Thyroid gland (tissue), 4 donors: ENCODE data around the gene SPG7. TPM values are rescaled to one million over a fixed set of nuclear protein-coding genes. Genes with fewer than 3 reads are reported as not detected.

Experiments used
- DNase-seq, 2 donors: peaks; one replicate each; pipeline ENCODE4 v3.0.0-alpha.2; 2019
- H3K27ac ChIP-seq, 3 donors: fragments of 200-600 bp; sonication (generic); 1 replicate in 2 of 3; 2 replicates in 1 of 3; pipeline ENCODE4 v1.5.1; 2016 to 2019; ENCODE audit warnings: mild to moderate bottlenecking in 1 of 3, moderate library complexity in 1 of 3
- H3K27me3 ChIP-seq: fragments of 200-600 bp; sonication (generic); one replicate; pipeline ENCODE4 v1.5.1; 2019
- H3K36me3 ChIP-seq, 2 donors: fragments of 200-600 bp; sonication (generic); one replicate each; pipeline ENCODE4 v1.5.1; 2016 to 2019
- H3K4me1 ChIP-seq, 2 donors: fragments of 200-600 bp; sonication (generic); one replicate each; pipeline ENCODE4 v1.5.1; 2017 to 2019
- H3K4me3 ChIP-seq, 3 donors: fragments of 200-600 bp; sonication (generic); replicated peaks in 1 of 3; 1 replicate in 2 of 3; 2 replicates in 1 of 3; pipeline ENCODE4 v1.5.1; 2016; ENCODE audit warnings: mild to moderate bottlenecking in 1 of 3
- H3K9me3 ChIP-seq: fragments of 200-600 bp; sonication (generic); one replicate; pipeline ENCODE4 v1.5.1; 2017
- POLR2A ChIP-seq, 2 donors: fragments of 450-650 bp; IDR thresholded peaks; one replicate each; pipeline ENCODE4 v1.6.1; 2017; ENCODE audit warnings: antibody characterized with exemption in 2 of 2, mild to moderate bottlenecking in 2 of 2, moderate library complexity in 1 of 2
- WGBS, 2 donors: methylation state at CpG; one replicate each; pipeline ENCODE4 v1.1.5; 2017; 5-methylcytosine and 5-hydroxymethylcytosine counted together
- intact Hi-C: fragments of 100-400 bp; cut with DNase I; formaldehyde crosslinking; loops from one replicate; pipeline ENCODE4 v1.15.1; 2023
- total RNA-seq, 4 donors: library from RNA; depleted of rRNA; stranded (reverse); fragments of >200 nt; gene quantifications; one replicate each; pipeline ENCODE4 v1.2.3, GENCODE V29; 2016
- TF ChIP-seq, protein P1 (sequence below), 6 experiments: fragments of 200-600 bp in 3 of 6; fragments of 450-650 bp in 3 of 6; sonication (generic) in 3 of 6; IDR thresholded peaks; one replicate each; pipeline ENCODE4 v1.5.1; 2016 to 2019; ENCODE audit warnings: antibody characterized with exemption in 6 of 6, mild to moderate bottlenecking in 2 of 6, inconsistent platforms in 1 of 6, moderate library complexity in 1 of 6

SPG7 gene
- total RNA-seq, 4 donors from 2014 or later = 218 to 392 (median 285) TPM

- H3K27ac ChIP-seq = no peak overlapping the region
- intact Hi-C loops = no loop called here
- no peaks in the 10 kb centered on the region for H3K36me3 ChIP-seq
- no peak for DNase-seq
- WGBS, 2 donors = 93 to 94% methylated on average over 5 of the region's 5 CpGs
- TF ChIP-seq, protein P1, sequence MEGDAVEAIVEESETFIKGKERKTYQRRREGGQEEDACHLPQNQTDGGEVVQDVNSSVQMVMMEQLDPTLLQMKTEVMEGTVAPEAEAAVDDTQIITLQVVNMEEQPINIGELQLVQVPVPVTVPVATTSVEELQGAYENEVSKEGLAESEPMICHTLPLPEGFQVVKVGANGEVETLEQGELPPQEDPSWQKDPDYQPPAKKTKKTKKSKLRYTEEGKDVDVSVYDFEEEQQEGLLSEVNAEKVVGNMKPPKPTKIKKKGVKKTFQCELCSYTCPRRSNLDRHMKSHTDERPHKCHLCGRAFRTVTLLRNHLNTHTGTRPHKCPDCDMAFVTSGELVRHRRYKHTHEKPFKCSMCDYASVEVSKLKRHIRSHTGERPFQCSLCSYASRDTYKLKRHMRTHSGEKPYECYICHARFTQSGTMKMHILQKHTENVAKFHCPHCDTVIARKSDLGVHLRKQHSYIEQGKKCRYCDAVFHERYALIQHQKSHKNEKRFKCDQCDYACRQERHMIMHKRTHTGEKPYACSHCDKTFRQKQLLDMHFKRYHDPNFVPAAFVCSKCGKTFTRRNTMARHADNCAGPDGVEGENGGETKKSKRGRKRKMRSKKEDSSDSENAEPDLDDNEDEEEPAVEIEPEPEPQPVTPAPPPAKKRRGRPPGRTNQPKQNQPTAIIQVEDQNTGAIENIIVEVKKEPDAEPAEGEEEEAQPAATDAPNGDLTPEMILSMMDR (IDR thresholded peaks at IDR 0.05) = no peak
- no peak for TF ChIP-seq POLR2A (IDR thresholded peaks at IDR 0.05)
- H3K27me3 ChIP-seq = no peaks in the 10 kb centered on the region
- H3K4me1 ChIP-seq = peaks cover 12 to 26% of the 10 kb centered on the region in 2 donors
- no peak overlapping the region for H3K4me3 ChIP-seq
- H3K9me3 ChIP-seq = no peaks in the 10 kb centered on the region
Observed at GRCh38 chr16:89466920-89467319, 41.3 kb upstream of the SPG7 start.

- DNase-seq = no peak
- 89 to 93% methylated on average over 7 of the region's 7 CpGs for WGBS, 2 donors
- peaks cover 12 to 26% of the 10 kb centered on the region in 2 donors for H3K4me1 ChIP-seq
- H3K9me3 ChIP-seq = no peaks in the 10 kb centered on the region
- no peak for TF ChIP-seq POLR2A (IDR thresholded peaks at IDR 0.05)
- TF ChIP-seq, protein P1 (IDR thresholded peaks at IDR 0.05) = no peak
- intact Hi-C loops = no loop called here
- no peaks in the 10 kb centered on the region for H3K36me3 ChIP-seq
- no peak overlapping the region for H3K4me3 ChIP-seq
- H3K27ac ChIP-seq = no peak overlapping the region
- H3K27me3 ChIP-seq = no peaks in the 10 kb centered on the region
Observed at GRCh38 chr16:89467382-89467781, 40.8 kb upstream of the SPG7 start.

- Histone ChIP-seq H3K4me1 (peaks cover 15 to 41% of the 10 kb centered on the region in 2 donors), H3K27ac (no peak overlapping the region), H3K9me3 (no peaks in the 10 kb centered on the region), H3K4me3 (no peak overlapping the region), H3K36me3 (no peaks in the 10 kb centered on the region), H3K27me3 (no peaks in the 10 kb centered on the region)
- whole genome bisulfite sequencing, 2 donors = 86 to 92% methylated on average over 2 of the region's 2 CpGs
- intact Hi-C loops = no loop called here
- no peak for TF ChIP-seq POLR2A (IDR thresholded peaks at IDR 0.05)
- DNase-seq = no peak
Observed at GRCh38 chr16:89472711-89473075, 35.5 kb upstream of the SPG7 start.

- no peak overlapping the region for H3K27ac ChIP-seq
- no peak overlapping the region for H3K4me3 ChIP-seq
- no peak for DNase-seq
- H3K36me3 ChIP-seq = no peaks in the 10 kb centered on the region
- no peaks in the 10 kb centered on the region for H3K9me3 ChIP-seq
- H3K4me1 ChIP-seq = peaks cover 12 to 43% of the 10 kb centered on the region in 2 donors
- no peak for TF ChIP-seq POLR2A (IDR thresholded peaks at IDR 0.05)
- TF ChIP-seq, protein P1 (IDR thresholded peaks at IDR 0.05) = no peak
- no peaks in the 10 kb centered on the region for H3K27me3 ChIP-seq
- WGBS, 2 donors = 91 to 93% methylated on average over 7 of the region's 7 CpGs
- intact Hi-C loops = no loop called here
Observed at GRCh38 chr16:89473136-89473712, 35.0 kb upstream of the SPG7 start.

DNA sequence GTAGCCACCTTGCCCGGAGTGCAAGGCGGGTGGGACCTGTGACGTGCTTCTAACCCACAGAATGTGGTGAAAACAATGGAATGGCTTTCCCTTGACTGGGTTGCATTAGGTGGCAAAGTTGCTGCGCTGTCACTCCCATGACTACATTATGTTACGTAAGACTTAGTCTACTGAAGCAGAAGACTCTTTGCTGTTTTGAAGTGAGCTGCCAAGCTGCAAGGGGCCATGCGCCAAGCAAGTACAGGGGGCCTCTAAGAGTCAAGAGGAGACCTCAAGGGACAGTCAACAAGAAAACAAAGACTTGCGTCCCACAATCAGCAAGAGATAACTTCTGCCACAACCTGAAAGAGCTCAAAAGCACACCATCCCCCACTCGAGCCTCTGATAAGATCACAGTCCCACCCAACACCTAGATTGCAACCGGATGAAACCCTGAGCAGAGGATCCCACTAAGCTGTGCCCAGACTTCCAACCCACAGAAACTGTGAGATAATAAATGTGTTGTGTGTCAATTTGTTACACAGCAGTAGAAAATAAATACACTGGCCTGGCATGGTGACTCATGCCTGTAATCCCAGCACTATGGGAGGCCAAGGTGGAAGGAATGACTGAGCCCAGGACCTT is 34.3 kb upstream of the SPG7 start:
- 79 to 86% methylated on average over 9 of the region's 9 CpGs for WGBS, 2 donors
- Histone ChIP-seq H3K27me3 (no peaks in the 10 kb centered on the region), H3K27ac (no peak overlapping the region), H3K36me3 (no peaks in the 10 kb centered on the region), H3K9me3 (no peaks in the 10 kb centered on the region), H3K4me3 (no peak overlapping the region), H3K4me1 (peaks cover 14 to 49% of the 10 kb centered on the region in 2 donors)
- TF ChIP-seq, protein P1 (IDR thresholded peaks at IDR 0.05) = no peak
- TF ChIP-seq POLR2A (IDR thresholded peaks at IDR 0.05) = no peak
- intact Hi-C loops = no loop called here
- DNase-seq = no peak
